Neural cell (in vitro differentiated cells): ENCODE results near the gene CLEC9A.

ENCODE experiments used
- EZH2 ChIP-seq: fragments of 200-600, 300-800 bp; shearing (Covaris generic), sonication (generic); IDR thresholded peaks from 2 replicates; pipeline ENCODE4 v1.6.1; 2014; ENCODE audit warnings: antibody characterized with exemption, low read length, borderline replicate concordance, mild to moderate bottlenecking; ENCODE audit not compliant: insufficient read depth, poor library complexity, severe bottlenecking
- MXI1 ChIP-seq: fragments of 450-650 bp; conservative IDR thresholded peaks from 2 replicates; pipeline ENCODE4 v1.6.1; 2014; ENCODE audit warnings: antibody characterized with exemption, mild to moderate bottlenecking; ENCODE audit not compliant: poor library complexity, severe bottlenecking
- POLR2AphosphoS5 ChIP-seq: IDR thresholded peaks from 2 replicates; pipeline ENCODE4 v1.6.1; 2012
- TF ChIP-seq, protein P1 (sequence below): fragments of 450-650 bp; IDR thresholded peaks from 2 replicates; pipeline ENCODE4 v1.5.1; 2014; ENCODE audit warnings: antibody characterized with exemption, mild to moderate bottlenecking, moderate library complexity; ENCODE audit not compliant: poor library complexity, severe bottlenecking

GRCh38 chr12:10102322-10102721, 71.8 kb downstream of the CLEC9A start:
- TF ChIP-seq, protein P1, sequence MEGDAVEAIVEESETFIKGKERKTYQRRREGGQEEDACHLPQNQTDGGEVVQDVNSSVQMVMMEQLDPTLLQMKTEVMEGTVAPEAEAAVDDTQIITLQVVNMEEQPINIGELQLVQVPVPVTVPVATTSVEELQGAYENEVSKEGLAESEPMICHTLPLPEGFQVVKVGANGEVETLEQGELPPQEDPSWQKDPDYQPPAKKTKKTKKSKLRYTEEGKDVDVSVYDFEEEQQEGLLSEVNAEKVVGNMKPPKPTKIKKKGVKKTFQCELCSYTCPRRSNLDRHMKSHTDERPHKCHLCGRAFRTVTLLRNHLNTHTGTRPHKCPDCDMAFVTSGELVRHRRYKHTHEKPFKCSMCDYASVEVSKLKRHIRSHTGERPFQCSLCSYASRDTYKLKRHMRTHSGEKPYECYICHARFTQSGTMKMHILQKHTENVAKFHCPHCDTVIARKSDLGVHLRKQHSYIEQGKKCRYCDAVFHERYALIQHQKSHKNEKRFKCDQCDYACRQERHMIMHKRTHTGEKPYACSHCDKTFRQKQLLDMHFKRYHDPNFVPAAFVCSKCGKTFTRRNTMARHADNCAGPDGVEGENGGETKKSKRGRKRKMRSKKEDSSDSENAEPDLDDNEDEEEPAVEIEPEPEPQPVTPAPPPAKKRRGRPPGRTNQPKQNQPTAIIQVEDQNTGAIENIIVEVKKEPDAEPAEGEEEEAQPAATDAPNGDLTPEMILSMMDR: no peak
- TF ChIP-seq POLR2AphosphoS5 (no peak), EZH2 (no peak), MXI1 (no peak)
